Measurements from ENCODE around the gene ARGLU1.

The ARGLU1 gene

GRCh38 chr13:106586648-106587166, 18.8 kb upstream of the ARGLU1 start:
- no peak for DNase-seq

GRCh38 chr13:106581225-106581624, 13.3 kb upstream of the ARGLU1 start:
- DNase-seq, result no peak

- DNase-seq, result no peak
Measured at GRCh38 chr13:106575896-106576295, 8.0 kb upstream of the ARGLU1 start.

- no peak for DNase-seq
Measured at GRCh38 chr13:106573868-106574267, 5.9 kb upstream of the ARGLU1 start.

GRCh38 chr13:106573284-106573846, 5.4 kb upstream of the ARGLU1 start:
- DNase-seq, result no peak

- no peak for DNase-seq
Measured at GRCh38 chr13:106570299-106570852, 2.4 kb upstream of the ARGLU1 start.

- no peak for DNase-seq
Measured at GRCh38 chr13:106569233-106570095, 1.5 kb upstream of the ARGLU1 start.

- DNase-seq, result no peak
Measured at GRCh38 chr13:106568299-106569003, 514 bp upstream of the ARGLU1 start.

- DNase-seq, result peak in 1 of 2 experiments; percentile 25
Measured at GRCh38 chr13:106566641-106567473, 1.1 kb downstream of the ARGLU1 start.

GRCh38 chr13:106565127-106565775, 2.7 kb downstream of the ARGLU1 start:
- DNase-seq, result no peak

GRCh38 chr13:106562301-106562700, 5.6 kb downstream of the ARGLU1 start:
- DNase-seq, result no peak

- no peak for DNase-seq
Measured at GRCh38 chr13:106561551-106562170, 6.3 kb downstream of the ARGLU1 start.

GRCh38 chr13:106560821-106561220, 7.1 kb downstream of the ARGLU1 start:
- no peak for DNase-seq

GRCh38 chr13:106558527-106558926, 9.4 kb downstream of the ARGLU1 start:
- no peak for DNase-seq

GRCh38 chr13:106555631-106556328, 12.2 kb downstream of the ARGLU1 start:
- no peak for DNase-seq

GRCh38 chr13:106551751-106552150, 16.2 kb downstream of the ARGLU1 start:
- DNase-seq, result no peak

GRCh38 chr13:106551350-106551749, 16.6 kb downstream of the ARGLU1 start:
- DNase-seq, result no peak

GRCh38 chr13:106550570-106551135, 17.3 kb downstream of the ARGLU1 start:
- no peak for DNase-seq

GRCh38 chr13:106548064-106548696, 19.8 kb downstream of the ARGLU1 start:
- no peak for DNase-seq

- no peak for DNase-seq
Measured at GRCh38 chr13:106541826-106542225, 26.1 kb downstream of the ARGLU1 start.
